Endometrial microvascular endothelial cells (primary cell): ENCODE results near the gene NCK1. TPM values are rescaled to one million over a fixed set of nuclear protein-coding genes. Genes with fewer than 3 reads are reported as not detected.

Experiments
- total RNA-seq: library from RNA; depleted of rRNA; stranded (reverse); fragments of >200 nt; gene quantifications from one replicate; pipeline ENCODE4 v1.2.3, GENCODE V29; 2015; ENCODE audit errors: inconsistent ontology term

The NCK1 gene
- total RNA-seq, 1 donor from 2014 or later: 59.3 TPM

Other genes starting within 250 kb of the NCK1 start
- gene STAG1, start 109.8 kb upstream of the NCK1 start, total RNA-seq: 26.3 TPM
- 18.2 TPM for gene SLC35G2, start 43.1 kb upstream of the NCK1 start, total RNA-seq
- gene IL20RB, start 95.8 kb downstream of the NCK1 start, total RNA-seq: 0.74 TPM